Liver (tissue), 9 donors: ENCODE measurements around the gene EGLN2. TPM values are rescaled to one million over a fixed set of nuclear protein-coding genes. Genes with fewer than 3 reads are reported as not detected.

ENCODE experiments used
- DNase-seq: peaks from one replicate; pipeline ENCODE4 v3.0.0-alpha.2; 2017; ENCODE audit warnings: low spot score
- H3K27ac ChIP-seq, 2 donors: one replicate each; pipeline ENCODE4 v1.7.0; 2013; ENCODE audit warnings: inconsistent platforms in 2 of 2, low read length in 2 of 2, control low read depth in 1 of 2, low read depth in 1 of 2, mild to moderate bottlenecking in 1 of 2
- H3K27me3 ChIP-seq, 4 donors: one replicate each; pipeline versions ENCODE4 v1.6.1 to v1.7.0; 2013; ENCODE audit warnings: low read length in 3 of 4, inconsistent platforms in 1 of 4, mild to moderate bottlenecking in 1 of 4, moderate library complexity in 1 of 4; ENCODE audit not compliant: control insufficient read depth in 4 of 4, insufficient read depth in 4 of 4
- H3K36me3 ChIP-seq, 4 donors: one replicate each; pipeline versions ENCODE4 v1.6.1 to v1.7.0; 2013; ENCODE audit warnings: low read length in 3 of 4, mild to moderate bottlenecking in 3 of 4, low read depth in 1 of 4, moderate library complexity in 1 of 4; ENCODE audit not compliant: control insufficient read depth in 4 of 4, insufficient read depth in 3 of 4
- H3K4me1 ChIP-seq, 4 donors: one replicate each; pipeline versions ENCODE4 v1.6.1 to v1.7.0; 2013; ENCODE audit warnings: low read length in 3 of 4, mild to moderate bottlenecking in 3 of 4, moderate library complexity in 1 of 4; ENCODE audit not compliant: control insufficient read depth in 4 of 4, insufficient read depth in 4 of 4
- H3K4me3 ChIP-seq, 3 donors: one replicate each; pipeline versions ENCODE4 v1.6.1 to v1.7.0; 2013; ENCODE audit warnings: low read length in 3 of 3, control low read depth in 1 of 3, low read depth in 1 of 3, mild to moderate bottlenecking in 1 of 3
- H3K9ac ChIP-seq, 2 donors: one replicate each; pipeline ENCODE4 v1.7.0; 2013; ENCODE audit warnings: low read length in 2 of 2, mild to moderate bottlenecking in 2 of 2, moderate library complexity in 2 of 2, control low read depth in 1 of 2, low read depth in 1 of 2
- H3K9me3 ChIP-seq, 4 donors: one replicate each; pipeline versions ENCODE4 v1.6.1 to v1.7.0; 2013; ENCODE audit warnings: low read length in 3 of 4; ENCODE audit not compliant: control insufficient read depth in 4 of 4
- EGR1 ChIP-seq, 2 donors: IDR thresholded peaks; 2 replicates each; pipeline ENCODE4 v1.6.1; 2016 to 2018; ENCODE audit warnings: antibody characterized with exemption in 2 of 2, low read depth in 2 of 2
- FOXA1 ChIP-seq: IDR thresholded peaks from 2 replicates; pipeline ENCODE4 v1.6.1; 2016; ENCODE audit warnings: antibody characterized with exemption
- FOXA2 ChIP-seq: IDR thresholded peaks from 2 replicates; pipeline ENCODE4 v1.6.1; 2016; ENCODE audit warnings: antibody characterized with exemption
- GABPA ChIP-seq, 2 donors: IDR thresholded peaks in 1 of 2; conservative IDR thresholded peaks in 1 of 2; 2 replicates each; pipeline ENCODE4 v1.6.1; 2016; ENCODE audit warnings: antibody characterized with exemption in 2 of 2, mild to moderate bottlenecking in 1 of 2, moderate library complexity in 1 of 2
- HNF4G ChIP-seq: IDR thresholded peaks from 2 replicates; pipeline ENCODE4 v1.6.1; 2016; ENCODE audit warnings: antibody characterized with exemption
- JUND ChIP-seq, 2 donors: IDR thresholded peaks; 2 replicates each; pipeline ENCODE4 v1.6.1; 2016; ENCODE audit warnings: antibody characterized with exemption in 2 of 2
- NR2F2 ChIP-seq: IDR thresholded peaks from 2 replicates; pipeline ENCODE4 v1.6.1; 2016; ENCODE audit warnings: antibody characterized with exemption
- RAD21 ChIP-seq, 2 donors: IDR thresholded peaks; 2 replicates each; pipeline ENCODE4 v1.6.1; 2016; ENCODE audit warnings: antibody characterized with exemption in 2 of 2, mild to moderate bottlenecking in 2 of 2
- RXRA ChIP-seq, 2 donors: IDR thresholded peaks; 2 replicates each; pipeline ENCODE4 v1.6.1; 2017 to 2018; ENCODE audit warnings: antibody characterized with exemption in 2 of 2, mild to moderate bottlenecking in 1 of 2
- SP1 ChIP-seq: IDR thresholded peaks from 2 replicates; pipeline ENCODE4 v1.6.1; 2018; ENCODE audit warnings: antibody characterized with exemption, mild to moderate bottlenecking
- TAF1 ChIP-seq: conservative IDR thresholded peaks from 2 replicates; pipeline ENCODE4 v1.6.1; 2016; ENCODE audit warnings: antibody characterized with exemption, mild to moderate bottlenecking
- WGBS: extraction: QIAGEN DNeasy Blood & Tissue Kit; methylation state at CpG from one replicate; pipeline ENCODE4 v1.1.7; 2013; 5-methylcytosine and 5-hydroxymethylcytosine counted together
- polyA plus RNA-seq, 2 donors: library from polyadenylated mRNA; stranded (reverse) in 1 of 2; unstranded in 1 of 2; fragments of 200-250 nt in 1 of 2; fragments of >200 nt in 1 of 2; fragmentation: Nextera tagmentation in 1 of 2; extraction: Ambion mirVana in 1 of 2; gene quantifications; one replicate each; pipeline versions ENCODE4 v1.2.1 to v1.2.3, GENCODE V29; 2013 to 2015
- total RNA-seq, 2 donors: library from RNA; depleted of rRNA; stranded (reverse); fragments of >200 nt; gene quantifications; one replicate each; pipeline ENCODE4 v1.2.3, GENCODE V29; 2014
- TF ChIP-seq, protein P1 (sequence below): IDR thresholded peaks from 2 replicates; pipeline ENCODE4 v1.6.1; 2016; ENCODE audit warnings: antibody characterized with exemption
- TF ChIP-seq, protein P2 (sequence below): fragments of 150-350 bp; IDR thresholded peaks from 2 replicates; pipeline ENCODE4 v1.5.1; 2017; ENCODE audit warnings: improper control_type of control experiment, low read depth, low read length; ENCODE audit not compliant: missing input control
- TF ChIP-seq, protein P3 (sequence below): IDR thresholded peaks from 2 replicates; pipeline ENCODE4 v1.6.1; 2016; ENCODE audit warnings: antibody characterized with exemption
- TF ChIP-seq, protein P4 (sequence below): IDR thresholded peaks from 2 replicates; pipeline ENCODE4 v1.6.1; 2016; ENCODE audit warnings: antibody characterized with exemption
- TF ChIP-seq, protein P5 (sequence below): IDR thresholded peaks from 2 replicates; pipeline ENCODE4 v1.6.1; 2016; ENCODE audit warnings: antibody characterized with exemption, mild to moderate bottlenecking
- donor health status: healthy.
- donor health status: healthy.
- donor health status: healthy.
- donor health status: healthy.
- donor health status: healthy.

EGLN2 gene
- total and polyA plus RNA-seq, 4 donors: 34.8 to 56.3 (median 47.7) TPM

DNA sequence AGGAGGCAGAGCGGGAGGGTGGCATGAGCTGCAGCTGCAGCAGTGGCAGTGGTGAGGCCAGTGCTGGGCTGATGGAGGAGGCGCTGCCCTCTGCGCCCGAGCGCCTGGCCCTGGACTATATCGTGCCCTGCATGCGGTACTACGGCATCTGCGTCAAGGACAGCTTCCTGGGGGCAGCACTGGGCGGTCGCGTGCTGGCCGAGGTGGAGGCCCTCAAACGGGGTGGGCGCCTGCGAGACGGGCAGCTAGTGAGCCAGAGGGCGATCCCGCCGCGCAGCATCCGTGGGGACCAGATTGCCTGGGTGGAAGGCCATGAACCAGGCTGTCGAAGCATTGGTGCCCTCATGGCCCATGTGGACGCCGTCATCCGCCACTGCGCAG is 2.0 kb downstream of the EGLN2 start:
- no peak overlapping the region for H3K9ac ChIP-seq
- no peak for DNase-seq
- peaks cover 34 to 71% (median 65%) of the 10 kb centered on the region in 4 donors for H3K4me1 ChIP-seq
- no peaks in the 10 kb centered on the region for H3K9me3 ChIP-seq
- H3K27me3 ChIP-seq: no peaks in the 10 kb centered on the region
- no peak for TF ChIP-seq SP1
- TF ChIP-seq FOXA1: no peak
- no peak for TF ChIP-seq FOXA2
- TF ChIP-seq GABPA (IDR thresholded peaks at IDR 0.05 in 1 of 2, conservative IDR thresholded peaks at IDR 0.05 in 1 of 2): no peak
- TF ChIP-seq JUND (IDR thresholded peaks at IDR 0.05): no peak
- TF ChIP-seq, protein P1, sequence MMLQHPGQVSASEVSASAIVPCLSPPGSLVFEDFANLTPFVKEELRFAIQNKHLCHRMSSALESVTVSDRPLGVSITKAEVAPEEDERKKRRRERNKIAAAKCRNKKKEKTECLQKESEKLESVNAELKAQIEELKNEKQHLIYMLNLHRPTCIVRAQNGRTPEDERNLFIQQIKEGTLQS: no peak
- TF ChIP-seq TAF1: no peak
- TF ChIP-seq HNF4G: no peak
- TF ChIP-seq NR2F2: no peak
- no peak for TF ChIP-seq RAD21 (IDR thresholded peaks at IDR 0.05)
- TF ChIP-seq, protein P2, sequence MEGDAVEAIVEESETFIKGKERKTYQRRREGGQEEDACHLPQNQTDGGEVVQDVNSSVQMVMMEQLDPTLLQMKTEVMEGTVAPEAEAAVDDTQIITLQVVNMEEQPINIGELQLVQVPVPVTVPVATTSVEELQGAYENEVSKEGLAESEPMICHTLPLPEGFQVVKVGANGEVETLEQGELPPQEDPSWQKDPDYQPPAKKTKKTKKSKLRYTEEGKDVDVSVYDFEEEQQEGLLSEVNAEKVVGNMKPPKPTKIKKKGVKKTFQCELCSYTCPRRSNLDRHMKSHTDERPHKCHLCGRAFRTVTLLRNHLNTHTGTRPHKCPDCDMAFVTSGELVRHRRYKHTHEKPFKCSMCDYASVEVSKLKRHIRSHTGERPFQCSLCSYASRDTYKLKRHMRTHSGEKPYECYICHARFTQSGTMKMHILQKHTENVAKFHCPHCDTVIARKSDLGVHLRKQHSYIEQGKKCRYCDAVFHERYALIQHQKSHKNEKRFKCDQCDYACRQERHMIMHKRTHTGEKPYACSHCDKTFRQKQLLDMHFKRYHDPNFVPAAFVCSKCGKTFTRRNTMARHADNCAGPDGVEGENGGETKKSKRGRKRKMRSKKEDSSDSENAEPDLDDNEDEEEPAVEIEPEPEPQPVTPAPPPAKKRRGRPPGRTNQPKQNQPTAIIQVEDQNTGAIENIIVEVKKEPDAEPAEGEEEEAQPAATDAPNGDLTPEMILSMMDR: no peak
- TF ChIP-seq, protein P3, sequence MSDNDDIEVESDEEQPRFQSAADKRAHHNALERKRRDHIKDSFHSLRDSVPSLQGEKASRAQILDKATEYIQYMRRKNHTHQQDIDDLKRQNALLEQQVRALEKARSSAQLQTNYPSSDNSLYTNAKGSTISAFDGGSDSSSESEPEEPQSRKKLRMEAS: no peak
- no peak for TF ChIP-seq RXRA (IDR thresholded peaks at IDR 0.05)
- no peak for TF ChIP-seq EGR1 (IDR thresholded peaks at IDR 0.05; ENCODE audit: low read depth in 2 of 2)
- no peak overlapping the region for H3K4me3 ChIP-seq
- WGBS: 86% methylated on average over 27 of the region's 27 CpGs
- peaks cover 0 to 5% (median 3%) of the 10 kb centered on the region in 4 donors for H3K36me3 ChIP-seq
- H3K27ac ChIP-seq: peak overlapping the region in 1 of 2 donors; percentile 89

DNA sequence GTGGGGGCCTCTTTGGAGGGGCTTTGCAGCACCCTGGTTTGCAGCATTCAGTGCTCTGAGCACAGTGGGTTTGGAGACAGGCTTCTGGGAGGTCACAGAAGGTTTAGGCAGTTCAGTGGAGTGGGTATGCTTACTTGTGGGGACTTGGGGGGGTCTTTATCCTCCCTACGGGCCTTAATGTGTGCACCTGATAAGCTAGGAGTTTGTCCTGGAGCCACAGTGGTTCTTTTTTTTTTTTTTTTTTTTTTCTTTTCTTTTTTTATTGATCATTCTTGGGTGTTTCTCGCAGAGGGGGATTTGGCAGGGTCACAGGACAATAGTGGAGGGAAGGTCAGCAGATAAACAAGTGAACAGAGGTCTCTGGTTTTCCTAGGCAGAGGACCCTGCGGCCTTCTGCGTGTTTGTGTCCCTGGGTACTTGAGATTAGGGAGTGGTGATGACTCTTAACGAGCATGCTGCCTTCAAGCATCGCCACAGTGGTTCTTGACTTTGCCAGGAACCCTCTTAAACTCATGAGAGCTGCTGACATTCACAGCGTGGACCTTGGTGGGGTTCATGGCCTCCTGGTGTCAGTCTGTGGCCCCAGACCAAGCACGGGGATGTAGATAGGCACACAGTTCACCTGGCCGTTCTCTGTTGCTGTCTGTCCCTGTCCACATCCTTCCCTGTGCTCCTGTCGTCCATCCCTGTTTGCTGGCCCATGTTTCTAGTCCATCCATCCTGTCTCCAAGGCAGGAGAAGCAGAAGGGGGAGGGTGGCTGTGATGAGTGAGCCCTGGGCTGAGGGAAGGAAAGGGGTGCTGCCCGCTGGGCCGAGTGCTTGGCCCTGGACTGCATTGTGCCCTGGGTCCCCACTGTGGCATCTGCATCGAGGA is 2.7 kb downstream of the EGLN2 start:
- no peaks in the 10 kb centered on the region for H3K27me3 ChIP-seq
- TF ChIP-seq, protein P4, sequence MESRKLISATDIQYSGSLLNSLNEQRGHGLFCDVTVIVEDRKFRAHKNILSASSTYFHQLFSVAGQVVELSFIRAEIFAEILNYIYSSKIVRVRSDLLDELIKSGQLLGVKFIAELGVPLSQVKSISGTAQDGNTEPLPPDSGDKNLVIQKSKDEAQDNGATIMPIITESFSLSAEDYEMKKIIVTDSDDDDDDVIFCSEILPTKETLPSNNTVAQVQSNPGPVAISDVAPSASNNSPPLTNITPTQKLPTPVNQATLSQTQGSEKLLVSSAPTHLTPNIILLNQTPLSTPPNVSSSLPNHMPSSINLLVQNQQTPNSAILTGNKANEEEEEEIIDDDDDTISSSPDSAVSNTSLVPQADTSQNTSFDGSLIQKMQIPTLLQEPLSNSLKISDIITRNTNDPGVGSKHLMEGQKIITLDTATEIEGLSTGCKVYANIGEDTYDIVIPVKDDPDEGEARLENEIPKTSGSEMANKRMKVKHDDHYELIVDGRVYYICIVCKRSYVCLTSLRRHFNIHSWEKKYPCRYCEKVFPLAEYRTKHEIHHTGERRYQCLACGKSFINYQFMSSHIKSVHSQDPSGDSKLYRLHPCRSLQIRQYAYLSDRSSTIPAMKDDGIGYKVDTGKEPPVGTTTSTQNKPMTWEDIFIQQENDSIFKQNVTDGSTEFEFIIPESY: no peak
- TF ChIP-seq EGR1 (IDR thresholded peaks at IDR 0.05; ENCODE audit: low read depth in 2 of 2) (no peak), JUND (IDR thresholded peaks at IDR 0.05) (no peak), RXRA (IDR thresholded peaks at IDR 0.05) (no peak), SP1 (no peak), TAF1 (no peak)
- TF ChIP-seq, protein P2: no peak
- TF ChIP-seq, protein P5, sequence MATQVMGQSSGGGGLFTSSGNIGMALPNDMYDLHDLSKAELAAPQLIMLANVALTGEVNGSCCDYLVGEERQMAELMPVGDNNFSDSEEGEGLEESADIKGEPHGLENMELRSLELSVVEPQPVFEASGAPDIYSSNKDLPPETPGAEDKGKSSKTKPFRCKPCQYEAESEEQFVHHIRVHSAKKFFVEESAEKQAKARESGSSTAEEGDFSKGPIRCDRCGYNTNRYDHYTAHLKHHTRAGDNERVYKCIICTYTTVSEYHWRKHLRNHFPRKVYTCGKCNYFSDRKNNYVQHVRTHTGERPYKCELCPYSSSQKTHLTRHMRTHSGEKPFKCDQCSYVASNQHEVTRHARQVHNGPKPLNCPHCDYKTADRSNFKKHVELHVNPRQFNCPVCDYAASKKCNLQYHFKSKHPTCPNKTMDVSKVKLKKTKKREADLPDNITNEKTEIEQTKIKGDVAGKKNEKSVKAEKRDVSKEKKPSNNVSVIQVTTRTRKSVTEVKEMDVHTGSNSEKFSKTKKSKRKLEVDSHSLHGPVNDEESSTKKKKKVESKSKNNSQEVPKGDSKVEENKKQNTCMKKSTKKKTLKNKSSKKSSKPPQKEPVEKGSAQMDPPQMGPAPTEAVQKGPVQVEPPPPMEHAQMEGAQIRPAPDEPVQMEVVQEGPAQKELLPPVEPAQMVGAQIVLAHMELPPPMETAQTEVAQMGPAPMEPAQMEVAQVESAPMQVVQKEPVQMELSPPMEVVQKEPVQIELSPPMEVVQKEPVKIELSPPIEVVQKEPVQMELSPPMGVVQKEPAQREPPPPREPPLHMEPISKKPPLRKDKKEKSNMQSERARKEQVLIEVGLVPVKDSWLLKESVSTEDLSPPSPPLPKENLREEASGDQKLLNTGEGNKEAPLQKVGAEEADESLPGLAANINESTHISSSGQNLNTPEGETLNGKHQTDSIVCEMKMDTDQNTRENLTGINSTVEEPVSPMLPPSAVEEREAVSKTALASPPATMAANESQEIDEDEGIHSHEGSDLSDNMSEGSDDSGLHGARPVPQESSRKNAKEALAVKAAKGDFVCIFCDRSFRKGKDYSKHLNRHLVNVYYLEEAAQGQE: no peak
- TF ChIP-seq, protein P1: no peak
- no peak for DNase-seq
- peaks cover 0 to 5% (median 3%) of the 10 kb centered on the region in 4 donors for H3K36me3 ChIP-seq
- 61% methylated on average over 13 of the region's 13 CpGs for WGBS
- H3K4me1 ChIP-seq: peaks cover 34 to 76% (median 68%) of the 10 kb centered on the region in 4 donors
- peak overlapping the region; percentile 48 to 82 for H3K27ac ChIP-seq
- H3K9ac ChIP-seq: no peak overlapping the region
- H3K9me3 ChIP-seq: no peaks in the 10 kb centered on the region
- H3K4me3 ChIP-seq: no peak overlapping the region
